HepG2 (cell line): Measurements from ENCODE around the gene HEXD. TPM values are rescaled to one million over a fixed set of nuclear protein-coding genes. Genes with fewer than 3 reads are reported as not detected.

Experiments used
- ARID4A ChIP-seq: sonication (generic); formaldehyde crosslinking; IDR thresholded peaks from 2 replicates; pipeline ENCODE4 v1.5.0; 2020; ENCODE audit warnings: mild to moderate bottlenecking, missing genetic modification reagents, borderline replicate concordance
- CENPX ChIP-seq: sonication (generic); formaldehyde crosslinking; IDR thresholded peaks from 2 replicates; pipeline ENCODE4 v1.9.0; 2021; ENCODE audit warnings: mild to moderate bottlenecking, missing genetic modification reagents, moderate library complexity
- CTCF ChIP-seq: sonication (generic); formaldehyde crosslinking; IDR thresholded peaks from 2 replicates; pipeline ENCODE4 v1.5.0; 2020; ENCODE audit warnings: mild to moderate bottlenecking, missing genetic modification reagents, moderate library complexity
- FOXP4 ChIP-seq: sonication (generic); formaldehyde crosslinking; IDR thresholded peaks from 2 replicates; pipeline ENCODE4 v1.4.0; 2020; ENCODE audit warnings: missing genetic modification reagents
- GTF3A ChIP-seq: sonication (generic); formaldehyde crosslinking; conservative IDR thresholded peaks from 2 replicates; pipeline ENCODE4 v1.4.0; 2020; ENCODE audit warnings: mild to moderate bottlenecking, missing genetic modification reagents
- HINFP ChIP-seq: sonication (generic); formaldehyde crosslinking; IDR thresholded peaks from 2 replicates; pipeline ENCODE4 v1.4.0; 2020; ENCODE audit warnings: low read depth, mild to moderate bottlenecking, missing genetic modification reagents
- HNF1A ChIP-seq, 2 experiments: sonication (generic) in 1 of 2; formaldehyde crosslinking in 1 of 2; IDR thresholded peaks; 2 replicates each; pipeline versions ENCODE4 v1.4.0 to v1.6.1; 2016 to 2020; ENCODE audit warnings: borderline replicate concordance in 1 of 2, low read depth in 1 of 2, mild to moderate bottlenecking in 1 of 2, missing genetic modification reagents in 1 of 2
- NPAS2 ChIP-seq: sonication (generic); formaldehyde crosslinking; IDR thresholded peaks from 2 replicates; pipeline ENCODE4 v1.8.0; 2022; ENCODE audit warnings: mild to moderate bottlenecking, missing genetic modification reagents, borderline replicate concordance
- SRSF4 ChIP-seq: fragments of 200-400 bp; formaldehyde crosslinking; IDR thresholded peaks from one replicate; pipeline ENCODE4 v1.6.1; 2018; ENCODE audit warnings: mild to moderate bottlenecking, low read depth, low read length, moderate library complexity; ENCODE audit not compliant: poor library complexity, severe bottlenecking
- ZBTB26 ChIP-seq: IDR thresholded peaks from 2 replicates; pipeline ENCODE4 v1.6.1; 2016; ENCODE audit warnings: missing compliant biosample characterization, missing genetic modification reagents, borderline replicate concordance
- ZNF180 ChIP-seq: sonication (generic); formaldehyde crosslinking; IDR thresholded peaks from 2 replicates; pipeline ENCODE4 v1.4.0; 2020; ENCODE audit warnings: low read depth, missing genetic modification reagents, borderline replicate concordance
- polyA plus RNA-seq, 8 experiments: library from polyadenylated mRNA; depleted of rRNA in 3 of 8; stranded (reverse) in 7 of 8; unstranded in 1 of 8; fragments of >200 nt; fragmentation: Illumina TruSeq in 4 of 8; extraction: Trizol in 4 of 8; gene quantifications; 2 replicates each; pipeline versions ENCODE4 v1.2.1 to v1.2.3, GENCODE V29; 2011 to 2016; ENCODE audit warnings: low read depth in 4 of 8, missing spikeins in 1 of 8, mixed read lengths in 1 of 8; ENCODE audit not compliant: insufficient read depth in 1 of 8
- total RNA-seq, 5 experiments: library from RNA; depleted of rRNA; stranded (reverse); fragments of >200 nt; fragmentation: Illumina TruSeq; extraction: Trizol; gene quantifications; 2 replicates each; pipeline ENCODE4 v1.2.3, GENCODE V29; 2016; ENCODE audit warnings: low read depth in 1 of 5

HEXD gene
- total and polyA plus RNA-seq, 2 of the 13 experiments (the other 11 are each of a cell fraction or from before 2014, with no cell fraction given): 22.3 to 41.8 TPM

GRCh38 chr17:82384051-82384729, 34.0 kb upstream of the HEXD start (continued):
- TF ChIP-seq HINFP (CRISPR knock-in tag) (no peak), GTF3A (no peak), HNF1A (IDR thresholded peaks at IDR 0.05; ENCODE audit: low read depth) (no peak), HNF1A (CRISPR knock-in tag; IDR thresholded peaks at IDR 0.05; ENCODE audit: borderline replicate concordance) (no peak), NPAS2 (CRISPR knock-in tag) (no peak), FOXP4 (CRISPR knock-in tag) (no peak), ARID4A (CRISPR knock-in tag) (no peak), SRSF4 (no peak), ZNF180 (CRISPR knock-in tag) (no peak), ZBTB26 (CRISPR knock-in tag) (no peak), CENPX (CRISPR knock-in tag) (no peak), CTCF (CRISPR knock-in tag) (no peak)
